Endothelial cell of umbilical vein (primary cell): Measurements from ENCODE around the gene PAK5. TPM values are rescaled to one million over a fixed set of nuclear protein-coding genes. Genes with fewer than 3 reads are reported as not detected.

Source experiments
- BruUV-seq: library from RNA; stranded (reverse); fragments of 400-500 nt; replicated peaks from 2 replicates; lab custom pipeline; 2021; lab: Mats Ljungman, UMichigan
- CTCF ChIA-PET: fragments of 300-600, 350-600 bp; sonication (Branson Sonifier 250); formaldehyde crosslinking; loops from one replicate; lab custom pipeline; 2021; ENCODE audit warnings: antibody characterized with exemption, inconsistent platforms; lab: Charles Lee
- POLR2A ChIA-PET: fragments of 300-600, 350-600 bp; sonication (Branson Sonifier 250); formaldehyde crosslinking; loops from one replicate; lab custom pipeline; 2021; ENCODE audit warnings: antibody characterized with exemption, inconsistent platforms; lab: Charles Lee
- DNase-seq: peaks from one replicate; pipeline ENCODE4 v3.0.0-alpha.2; 2011; ENCODE audit warnings: low read depth, low spot score
- FAIRE-seq: peaks from 2 replicates; lab custom pipeline; 2011; peaks lifted over from hg19 to GRCh38; lab: Jason Lieb, UNC
- H2AFZ ChIP-seq: 2 replicates; pipeline ENCODE4 v1.6.0; 2012; ENCODE audit warnings: low read depth, low read length, control low read depth, inconsistent platforms
- H3K27ac ChIP-seq: 2 replicates; pipeline ENCODE4 v1.5.1; 2011; ENCODE audit warnings: low read depth, mild to moderate bottlenecking, control low read depth, low read length, moderate library complexity; ENCODE audit not compliant: insufficient read depth
- H3K27me3 ChIP-seq, 2 experiments: 2 replicates each; pipeline versions ENCODE4 v1.6.0 to v1.6.1; 2011; ENCODE audit warnings: low read length in 2 of 2, mixed read lengths in 1 of 2; ENCODE audit not compliant: control insufficient read depth in 2 of 2, insufficient read depth in 2 of 2
- H3K36me3 ChIP-seq, 2 experiments: 2 replicates in 1 of 2; 3 replicates in 1 of 2; pipeline ENCODE4 v1.5.1; 2011; ENCODE audit warnings: low read length in 2 of 2, mild to moderate bottlenecking in 1 of 2, moderate library complexity in 1 of 2; ENCODE audit not compliant: control insufficient read depth in 2 of 2, insufficient read depth in 2 of 2; ENCODE audit errors: extremely low read depth in 1 of 2
- H3K4me1 ChIP-seq: 3 replicates; pipeline ENCODE4 v1.5.1; 2011; ENCODE audit warnings: mild to moderate bottlenecking, low read length; ENCODE audit not compliant: control insufficient read depth, insufficient read depth; ENCODE audit errors: extremely low read depth
- H3K4me2 ChIP-seq: 2 replicates; pipeline ENCODE4 v1.6.1; 2011; ENCODE audit warnings: low read length, control low read depth, mixed read lengths; ENCODE audit not compliant: insufficient read depth
- H3K4me3 ChIP-seq, 3 experiments: fragments of 200-600 bp in 1 of 3; sonication (generic), shearing (Covaris generic) in 1 of 3; replicated peaks in 1 of 3; 2 replicates each; pipeline ENCODE4 v1.5.1; 2011 to 2016; ENCODE audit warnings: control low read depth in 3 of 3, low read length in 3 of 3, mild to moderate bottlenecking in 2 of 3, inconsistent platforms in 1 of 3, low read depth in 1 of 3, moderate library complexity in 1 of 3; ENCODE audit not compliant: insufficient read depth in 1 of 3
- H3K79me2 ChIP-seq: 2 replicates; pipeline ENCODE4 v1.6.0; 2012; ENCODE audit warnings: low read length, inconsistent platforms; ENCODE audit not compliant: control insufficient read depth, insufficient read depth
- H3K9ac ChIP-seq: replicated peaks from 2 replicates; pipeline ENCODE3; 2011; ENCODE audit warnings: low read length, control low read depth; ENCODE audit not compliant: insufficient read depth; ENCODE audit errors: extremely low read depth
- H3K9me1 ChIP-seq: replicated peaks from 3 replicates; pipeline ENCODE4 v1.6.0; 2011; ENCODE audit warnings: mild to moderate bottlenecking, low read length; ENCODE audit not compliant: control insufficient read depth, insufficient read depth; ENCODE audit errors: extremely low read depth
- H3K9me3 ChIP-seq: replicated peaks from 2 replicates; pipeline ENCODE4 v1.5.1; 2012; ENCODE audit warnings: low read length, inconsistent platforms; ENCODE audit not compliant: control insufficient read depth, insufficient read depth
- H4K20me1 ChIP-seq: replicated peaks from 2 replicates; pipeline ENCODE3; 2011; ENCODE audit warnings: mild to moderate bottlenecking, low read length; ENCODE audit not compliant: control insufficient read depth, insufficient read depth; ENCODE audit errors: extremely low read depth
- EZH2 ChIP-seq: IDR thresholded peaks from 2 replicates; pipeline ENCODE4 v1.6.1; 2012; ENCODE audit warnings: borderline replicate concordance, low read depth, mild to moderate bottlenecking, moderate library complexity, low read length, inconsistent platforms; ENCODE audit not compliant: severe bottlenecking
- FOS ChIP-seq: IDR thresholded peaks from 2 replicates; pipeline ENCODE4 v1.6.1; 2011; ENCODE audit warnings: mild to moderate bottlenecking, low read length, moderate library complexity, borderline replicate concordance; ENCODE audit not compliant: insufficient read depth
- GATA2 ChIP-seq: IDR thresholded peaks from 2 replicates; pipeline ENCODE4 v1.7.0; 2011; ENCODE audit warnings: low read depth, mild to moderate bottlenecking, moderate library complexity, mixed read lengths, low read length; ENCODE audit not compliant: insufficient read length, insufficient read depth
- JUN ChIP-seq: IDR thresholded peaks from 2 replicates; pipeline ENCODE4 v1.6.1; 2011; ENCODE audit warnings: borderline replicate concordance, low read depth; ENCODE audit not compliant: insufficient read length, insufficient read depth
- MYC ChIP-seq: IDR thresholded peaks from one replicate; pipeline ENCODE4 v1.6.1; 2011; ENCODE audit warnings: mild to moderate bottlenecking, low read depth, low read length
- POLR2A ChIP-seq: IDR thresholded peaks from 2 replicates; pipeline ENCODE4 v1.6.1; 2012; ENCODE audit warnings: low read depth, mild to moderate bottlenecking, control low read depth, low read length
- POLR2AphosphoS5 ChIP-seq: IDR thresholded peaks from 2 replicates; pipeline ENCODE4 v1.6.1; 2012; ENCODE audit warnings: low read depth, mild to moderate bottlenecking, control low read depth, low read length, moderate library complexity; ENCODE audit not compliant: insufficient read depth
- dilution Hi-C: fragments of 300-500 bp; cut with MboI; formaldehyde crosslinking; loops from one replicate; pipeline ENCODE4 v1.15.0; 2019; ENCODE audit warnings: low sequenced_read_pairs; ENCODE audit not compliant: extremely low pct_ligation_motif_present
- intact Hi-C: fragments of 100-400 bp; cut with micrococcal nuclease; formaldehyde crosslinking; loops from one replicate; pipeline ENCODE4 v1.10.0; 2022
- polyA plus RNA-seq, 4 experiments: library from polyadenylated mRNA; depleted of rRNA in 3 of 4; stranded (reverse) in 3 of 4; unstranded in 1 of 4; fragments of >200 nt; gene quantifications; 2 replicates each; pipeline versions ENCODE4 v1.2.1 to v1.2.3, GENCODE V29; 2011 to 2012; ENCODE audit warnings: missing spikeins in 1 of 4
- total RNA-seq: library from RNA; stranded (reverse); gene quantifications from 2 replicates; pipeline ENCODE4 v1.2.3, GENCODE V29; 2021
- TF ChIP-seq, protein P1 (sequence below), 2 donors: IDR thresholded peaks; 1 replicate in 1 of 2; 2 replicates in 1 of 2; pipeline ENCODE4 v1.5.1; 2011; ENCODE audit warnings: low read length in 2 of 2, mild to moderate bottlenecking in 2 of 2, moderate library complexity in 2 of 2, control low read depth in 1 of 2, inconsistent platforms in 1 of 2, low read depth in 1 of 2; ENCODE audit not compliant: insufficient read depth in 1 of 2; ENCODE audit errors: extremely low read depth in 1 of 2
- TF ChIP-seq, protein P2 (sequence below): IDR thresholded peaks from 2 replicates; pipeline ENCODE4 v1.6.1; 2011; ENCODE audit not compliant: insufficient read depth, insufficient read length

PAK5 gene
- total and polyA plus RNA-seq, 2 donors (not counting 3 experiments of a cell fraction or from before 2014, with no cell fraction given): not detected

DNA sequence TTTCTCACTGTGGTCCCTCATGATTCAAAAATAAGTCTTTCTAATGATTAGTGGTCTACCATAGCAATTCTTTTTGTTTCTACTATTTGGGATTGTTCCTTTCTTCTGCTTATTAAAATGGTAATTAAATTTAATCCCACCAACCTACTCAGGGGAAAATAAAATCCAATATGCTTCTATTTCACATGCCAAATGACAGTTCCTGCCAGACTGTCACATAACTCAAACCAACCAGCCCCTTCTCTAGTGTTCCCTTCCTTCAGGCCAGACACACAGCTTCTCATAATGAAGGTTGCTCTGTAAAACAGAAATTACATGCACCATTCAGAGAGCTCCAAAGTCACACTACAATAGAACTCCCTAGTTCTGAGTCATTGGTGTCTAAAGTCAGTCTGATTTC lies 23.2 kb downstream of the PAK5 start:
- no peaks in the 10 kb centered on the region for H3K4me1 ChIP-seq
- H3K27ac ChIP-seq: no peak overlapping the region

More for the DNA sequence above, 23.2 kb downstream of the PAK5 start:
- FAIRE-seq (no peak), DNase-seq (no peak)
- H2AFZ ChIP-seq: no peak overlapping the region
- H3K4me2 ChIP-seq: no peak overlapping the region
- no peak overlapping the region for H3K4me3 ChIP-seq
- H3K27me3 ChIP-seq: no peaks in the 10 kb centered on the region
- ChIA-PET POLR2A (no interaction called here), CTCF (no interaction called here)
- no TSS peak for BruUV-seq
- TF ChIP-seq EZH2 (no peak), FOS (no peak), JUN (no peak), POLR2AphosphoS5 (no peak), POLR2A (no peak), MYC (no peak), GATA2 (no peak)
- TF ChIP-seq, protein P1, sequence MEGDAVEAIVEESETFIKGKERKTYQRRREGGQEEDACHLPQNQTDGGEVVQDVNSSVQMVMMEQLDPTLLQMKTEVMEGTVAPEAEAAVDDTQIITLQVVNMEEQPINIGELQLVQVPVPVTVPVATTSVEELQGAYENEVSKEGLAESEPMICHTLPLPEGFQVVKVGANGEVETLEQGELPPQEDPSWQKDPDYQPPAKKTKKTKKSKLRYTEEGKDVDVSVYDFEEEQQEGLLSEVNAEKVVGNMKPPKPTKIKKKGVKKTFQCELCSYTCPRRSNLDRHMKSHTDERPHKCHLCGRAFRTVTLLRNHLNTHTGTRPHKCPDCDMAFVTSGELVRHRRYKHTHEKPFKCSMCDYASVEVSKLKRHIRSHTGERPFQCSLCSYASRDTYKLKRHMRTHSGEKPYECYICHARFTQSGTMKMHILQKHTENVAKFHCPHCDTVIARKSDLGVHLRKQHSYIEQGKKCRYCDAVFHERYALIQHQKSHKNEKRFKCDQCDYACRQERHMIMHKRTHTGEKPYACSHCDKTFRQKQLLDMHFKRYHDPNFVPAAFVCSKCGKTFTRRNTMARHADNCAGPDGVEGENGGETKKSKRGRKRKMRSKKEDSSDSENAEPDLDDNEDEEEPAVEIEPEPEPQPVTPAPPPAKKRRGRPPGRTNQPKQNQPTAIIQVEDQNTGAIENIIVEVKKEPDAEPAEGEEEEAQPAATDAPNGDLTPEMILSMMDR (IDR thresholded peaks at IDR 0.05; ENCODE audit: extremely low read depth in 1 of 2, insufficient read depth in 1 of 2, low read depth in 1 of 2, low read length in 2 of 2): no peak
- TF ChIP-seq, protein P2, sequence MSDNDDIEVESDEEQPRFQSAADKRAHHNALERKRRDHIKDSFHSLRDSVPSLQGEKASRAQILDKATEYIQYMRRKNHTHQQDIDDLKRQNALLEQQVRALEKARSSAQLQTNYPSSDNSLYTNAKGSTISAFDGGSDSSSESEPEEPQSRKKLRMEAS: no peak
- H3K9ac ChIP-seq: no peak overlapping the region
- no peaks in the 10 kb centered on the region for H4K20me1 ChIP-seq
- dilution Hi-C loops (no loop called here), intact Hi-C loops (no loop called here)
- H3K9me1 ChIP-seq: no peaks in the 10 kb centered on the region
- H3K9me3 ChIP-seq: no peaks in the 10 kb centered on the region
- no peaks in the 10 kb centered on the region for H3K79me2 ChIP-seq
- no peaks in the 10 kb centered on the region for H3K36me3 ChIP-seq
